Naive thymus-derived CD8-positive, alpha-beta T cell (primary cell): ENCODE measurements around the gene TREM1. TPM values are rescaled to one million over a fixed set of nuclear protein-coding genes. Genes with fewer than 3 reads are reported as not detected.

ENCODE experiments used
- ATAC-seq, 2 donors: fragments of 150-1000 bp; cut with Tn5 transposase in 1 of 2; sonication (Bioruptor Pico), chemical (Tn5 transposase) in 1 of 2; 1 replicate in 1 of 2; 2 replicates in 1 of 2; pipeline ENCODE4 v1.10.0; 2021; ENCODE audit warnings: mild to moderate bottlenecking in 2 of 2, moderate library complexity in 2 of 2
- POLR2A ChIA-PET: fragments of 350-600 bp; sonication (Branson Sonifier 250); formaldehyde crosslinking; loops from one replicate; lab custom pipeline; 2021; ENCODE audit warnings: antibody characterized with exemption; lab: Charles Lee
- DNase-seq, 10 donors: peaks; one replicate each; pipeline versions ENCODE4 v3.0.0 to v3.0.0-alpha.2; 2020 to 2022
- H3K27ac Mint-ChIP-seq, 10 donors: one replicate each; pipeline ENCODE4 v1.8.0; 2020 to 2022; ENCODE audit warnings: mild to moderate bottlenecking in 10 of 10, mixed read lengths in 10 of 10, moderate library complexity in 4 of 10, inconsistent platforms in 1 of 10
- H3K27me3 Mint-ChIP-seq, 5 donors: one replicate each; pipeline ENCODE4 v1.8.0; 2021 to 2022; ENCODE audit warnings: mixed read lengths in 5 of 5
- H3K36me3 Mint-ChIP-seq, 3 donors: one replicate each; pipeline ENCODE4 v1.8.0; 2020 to 2022; ENCODE audit warnings: mixed read lengths in 3 of 3, mild to moderate bottlenecking in 2 of 3, inconsistent platforms in 1 of 3
- H3K4me1 Mint-ChIP-seq, 4 donors: one replicate each; pipeline ENCODE4 v1.8.0; 2021 to 2022; ENCODE audit warnings: mixed read lengths in 4 of 4
- H3K4me3 Mint-ChIP-seq, 10 donors: one replicate each; pipeline ENCODE4 v1.8.0; 2020 to 2022; ENCODE audit warnings: mild to moderate bottlenecking in 10 of 10, mixed read lengths in 10 of 10, moderate library complexity in 6 of 10, inconsistent platforms in 1 of 10
- H3K9me3 Mint-ChIP-seq, 9 donors: one replicate each; pipeline ENCODE4 v1.8.0; 2020 to 2022; ENCODE audit warnings: mixed read lengths in 9 of 9, mild to moderate bottlenecking in 3 of 9, inconsistent platforms in 1 of 9, moderate library complexity in 1 of 9
- polyA plus RNA-seq, 3 donors: library from polyadenylated mRNA; unstranded; fragments of 300-500 nt; fragmentation: Illumina TruSeq; gene quantifications; one replicate each; pipeline ENCODE4 v1.2.3, GENCODE V29; 2021
- total RNA-seq, 8 experiments: library from RNA in 2 of 8; stranded (reverse) in 2 of 8; gene quantifications; one replicate each; pipeline ENCODE4 v1.2.3 and lab custom pipeline; 2021 to 2026

Gene TREM1
- total and polyA plus RNA-seq, 5 experiments from 2014 or later, result 0.36 TPM; not detected in 4

- no peak for ATAC-seq
- POLR2A ChIA-PET, result no interaction called here
- peaks cover 0 to 1% (median 0%) of the 10 kb centered on the region in 3 donors for H3K36me3 Mint-ChIP-seq
- peaks cover 7 to 15% (median 10%) of the 10 kb centered on the region in 4 donors for H3K4me1 Mint-ChIP-seq
- DNase-seq, result no peak
- H3K9me3 Mint-ChIP-seq, result peaks cover 0 to 2% (median 0%) of the 10 kb centered on the region in 9 donors
- no peak overlapping the region for H3K4me3 Mint-ChIP-seq
- no peak overlapping the region for H3K27ac Mint-ChIP-seq
- H3K27me3 Mint-ChIP-seq, result peaks cover 2 to 12% (median 5%) of the 10 kb centered on the region in 5 donors
These were observed 59.7 kb downstream of the TREM1 start for GRCh38 chr6:41226752-41227151.

GRCh38 chr6:41224800-41225199 is 61.7 kb downstream of the TREM1 start:
- POLR2A ChIA-PET, result no interaction called here
- Mint-ChIP-seq H3K36me3 (peaks cover 0 to 4% (median 0%) of the 10 kb centered on the region in 3 donors), H3K4me3 (no peak overlapping the region), H3K9me3 (peaks cover 0 to 7% (median 4%) of the 10 kb centered on the region in 9 donors), H3K27me3 (peaks cover 2 to 12% (median 3%) of the 10 kb centered on the region in 5 donors), H3K4me1 (peaks cover 8 to 18% (median 10%) of the 10 kb centered on the region in 4 donors), H3K27ac (peak overlapping the region in 2 of 10 donors; percentile 21 to 33)
- ATAC-seq (no peak), DNase-seq (no peak)

Other genes starting within 250 kb of the TREM1 start
- 1 to 10 TPM; 6.3 to 7.3 TPM for gene UNC5CL, start 247.5 kb downstream of the TREM1 start, total RNA-seq
- under 1 TPM in 2 of 3 donors, not detected in 1; 0.07 to 0.34 TPM for gene UNC5CL, start 247.5 kb downstream of the TREM1 start, polyA plus RNA-seq
- gene TSPO2, start 244.2 kb downstream of the TREM1 start, total RNA-seq, result not detected
- gene TSPO2, start 244.2 kb downstream of the TREM1 start, polyA plus RNA-seq, result not detected
- gene APOBEC2, start 233.5 kb downstream of the TREM1 start, total RNA-seq, result not detected
- gene APOBEC2, start 233.5 kb downstream of the TREM1 start, polyA plus RNA-seq, result under 1 TPM in 2 of 3 donors, not detected in 1; 0.39 to 0.45 TPM
- 10 to 100 TPM; 48.7 to 52.1 TPM for gene OARD1, start 214.3 kb downstream of the TREM1 start, total RNA-seq
- 10 to 100 TPM; 41.2 to 48.5 (median 48.1) TPM for gene OARD1, start 214.3 kb downstream of the TREM1 start, polyA plus RNA-seq
- 10 to 100 TPM; 58.9 to 60.0 TPM for gene NFYA, start 213.7 kb downstream of the TREM1 start, total RNA-seq
- gene NFYA, start 213.7 kb downstream of the TREM1 start, polyA plus RNA-seq, result 10 to 100 TPM; 17.0 to 27.9 (median 20.4) TPM
- gene TREML1, start 132.3 kb downstream of the TREM1 start, total RNA-seq, result not detected
- not detected for gene TREML1, start 132.3 kb downstream of the TREM1 start, polyA plus RNA-seq
- under 1 TPM in 1 of 2 experiments, not detected in 1; 0.49 TPM for gene TREM2, start 123.6 kb downstream of the TREM1 start, total RNA-seq
- gene TREM2, start 123.6 kb downstream of the TREM1 start, polyA plus RNA-seq, result not detected
- 1 to 10 TPM; 1.7 to 1.9 TPM for gene TREML2, start 85.5 kb downstream of the TREM1 start, total RNA-seq
- gene TREML2, start 85.5 kb downstream of the TREM1 start, polyA plus RNA-seq, result 1 to 10 TPM in 1 of 3 donors, under 1 TPM in 2; 0.65 to 1.5 (median 0.70) TPM
- not detected for gene TREML4, start 58.3 kb downstream of the TREM1 start, total RNA-seq
- gene TREML4, start 58.3 kb downstream of the TREM1 start, polyA plus RNA-seq, result not detected
- gene NCR2, start 48.9 kb upstream of the TREM1 start, total RNA-seq, result not detected
- gene NCR2, start 48.9 kb upstream of the TREM1 start, polyA plus RNA-seq, result not detected